Measurements from ENCODE around the gene PRM2. TPM values are rescaled to one million over a fixed set of nuclear protein-coding genes. Genes with fewer than 3 reads are reported as not detected.

PRM2 gene
- total RNA-seq, 1 experiment from 2014 or later: not detected

GRCh38 chr16:11316331-11317015, 40.2 kb upstream of the PRM2 start:
- Histone ChIP-seq H3K4me3 (ENCODE audit: low read length) (no peak overlapping the region), H2AFZ (ENCODE audit: low read length) (no peak overlapping the region)

GRCh38 chr16:11315510-11315909, 39.2 kb upstream of the PRM2 start:
- H3K4me2 ChIP-seq (ENCODE audit: low read depth, low read length, poor library complexity, severe bottlenecking): no peak overlapping the region
- no peak for DNase-seq
- no peak overlapping the region for H3K9ac ChIP-seq (ENCODE audit: low read length)
- no peaks in the 10 kb centered on the region for H3K27me3 ChIP-seq (ENCODE audit: low read length)
- H3K36me3 ChIP-seq (ENCODE audit: insufficient read depth, low read length): no peaks in the 10 kb centered on the region
- H3K9me2 ChIP-seq (replicated peaks; ENCODE audit: insufficient read depth, low read length): no peaks in the 10 kb centered on the region
- H3K4me3 ChIP-seq (ENCODE audit: low read length): no peak overlapping the region
- no peaks in the 10 kb centered on the region for H4K20me1 ChIP-seq (ENCODE audit: insufficient read depth, low read depth, low read length)
- peaks cover 20% of the 10 kb centered on the region for H3K4me1 ChIP-seq (ENCODE audit: low read length)
- H2AFZ ChIP-seq (ENCODE audit: low read length): no peak overlapping the region
- H3K27ac ChIP-seq (ENCODE audit: low read length): no peak overlapping the region
- no peaks in the 10 kb centered on the region for H3K79me2 ChIP-seq (ENCODE audit: low read length)
- H3K9me3 ChIP-seq (ENCODE audit: low read length): no peaks in the 10 kb centered on the region

More at GRCh38 chr16:11316331-11317015, 40.2 kb upstream of the PRM2 start:
- Histone ChIP-seq H3K36me3 (ENCODE audit: insufficient read depth, low read length) (no peaks in the 10 kb centered on the region), H3K9me2 (replicated peaks; ENCODE audit: insufficient read depth, low read length) (no peaks in the 10 kb centered on the region), H4K20me1 (ENCODE audit: insufficient read depth, low read depth, low read length) (no peaks in the 10 kb centered on the region), H3K9me3 (ENCODE audit: low read length) (no peaks in the 10 kb centered on the region), H3K27me3 (ENCODE audit: low read length) (no peaks in the 10 kb centered on the region), H3K9ac (ENCODE audit: low read length) (no peak overlapping the region), H3K79me2 (ENCODE audit: low read length) (no peaks in the 10 kb centered on the region), H3K27ac (ENCODE audit: low read length) (no peak overlapping the region), H3K4me1 (ENCODE audit: low read length) (peaks cover 17% of the 10 kb centered on the region), H3K4me2 (ENCODE audit: low read depth, low read length, poor library complexity, severe bottlenecking) (no peak overlapping the region)
- no peak for DNase-seq

- Histone ChIP-seq H3K27me3 (ENCODE audit: low read length) (peaks cover 2% of the 10 kb centered on the region; the same call in 1 of the 2 replicates), H3K9ac (ENCODE audit: low read length) (no peak overlapping the region), H2AFZ (ENCODE audit: low read length) (no peak overlapping the region), H3K4me1 (ENCODE audit: low read length) (peaks cover 16% of the 10 kb centered on the region), H3K36me3 (ENCODE audit: insufficient read depth, low read length) (no peaks in the 10 kb centered on the region), H4K20me1 (ENCODE audit: insufficient read depth, low read depth, low read length) (no peaks in the 10 kb centered on the region), H3K9me2 (replicated peaks; ENCODE audit: insufficient read depth, low read length) (no peaks in the 10 kb centered on the region), H3K4me2 (ENCODE audit: low read depth, low read length, poor library complexity, severe bottlenecking) (no peak overlapping the region), H3K9me3 (ENCODE audit: low read length) (no peaks in the 10 kb centered on the region), H3K4me3 (ENCODE audit: low read length) (no peak overlapping the region), H3K27ac (ENCODE audit: low read length) (no peak overlapping the region), H3K79me2 (ENCODE audit: low read length) (no peaks in the 10 kb centered on the region)
- no peak for DNase-seq
Observed at GRCh38 chr16:11314309-11314894, 38.1 kb upstream of the PRM2 start.

- no peak overlapping the region for H2AFZ ChIP-seq (ENCODE audit: low read length)
- H3K9me3 ChIP-seq (ENCODE audit: low read length): no peaks in the 10 kb centered on the region
- H3K27ac ChIP-seq (ENCODE audit: low read length): no peak overlapping the region
- peaks cover 2% of the 10 kb centered on the region; the same call in 1 of the 2 replicates for H3K27me3 ChIP-seq (ENCODE audit: low read length)
- no peaks in the 10 kb centered on the region for H3K79me2 ChIP-seq (ENCODE audit: low read length)
- no peak overlapping the region for H3K4me3 ChIP-seq (ENCODE audit: low read length)
- peaks cover 20% of the 10 kb centered on the region for H3K4me1 ChIP-seq (ENCODE audit: low read length)
- H3K36me3 ChIP-seq (ENCODE audit: insufficient read depth, low read length): no peaks in the 10 kb centered on the region
- DNase-seq: no peak
- H4K20me1 ChIP-seq (ENCODE audit: insufficient read depth, low read depth, low read length): no peaks in the 10 kb centered on the region
- H3K4me2 ChIP-seq (ENCODE audit: low read depth, low read length, poor library complexity, severe bottlenecking): no peak overlapping the region
- H3K9ac ChIP-seq (ENCODE audit: low read length): no peak overlapping the region
- no peaks in the 10 kb centered on the region for H3K9me2 ChIP-seq (replicated peaks; ENCODE audit: insufficient read depth, low read length)
Observed at GRCh38 chr16:11313493-11314308, 37.4 kb upstream of the PRM2 start.

- Histone ChIP-seq H3K79me2 (ENCODE audit: low read length) (no peaks in the 10 kb centered on the region), H3K4me2 (ENCODE audit: low read depth, low read length, poor library complexity, severe bottlenecking) (no peak overlapping the region), H3K9me2 (replicated peaks; ENCODE audit: insufficient read depth, low read length) (no peaks in the 10 kb centered on the region), H4K20me1 (ENCODE audit: insufficient read depth, low read depth, low read length) (no peaks in the 10 kb centered on the region), H2AFZ (ENCODE audit: low read length) (no peak overlapping the region), H3K27ac (ENCODE audit: low read length) (no peak overlapping the region), H3K9me3 (ENCODE audit: low read length) (no peaks in the 10 kb centered on the region), H3K4me1 (ENCODE audit: low read length) (peaks cover 28% of the 10 kb centered on the region), H3K9ac (ENCODE audit: low read length) (no peak overlapping the region), H3K36me3 (ENCODE audit: insufficient read depth, low read length) (no peaks in the 10 kb centered on the region), H3K27me3 (ENCODE audit: low read length) (peaks cover 2% of the 10 kb centered on the region; the same call in 1 of the 2 replicates), H3K4me3 (ENCODE audit: low read length) (no peak overlapping the region)
- no peak for DNase-seq
Observed at GRCh38 chr16:11312718-11313492, 36.6 kb upstream of the PRM2 start.

- Histone ChIP-seq H3K9ac (ENCODE audit: low read length) (no peak overlapping the region), H3K9me2 (replicated peaks; ENCODE audit: insufficient read depth, low read length) (no peaks in the 10 kb centered on the region), H3K4me1 (ENCODE audit: low read length) (peaks cover 28% of the 10 kb centered on the region), H3K36me3 (ENCODE audit: insufficient read depth, low read length) (no peaks in the 10 kb centered on the region), H3K4me3 (ENCODE audit: low read length) (0 out of 2 replicates have a peak overlapping the region, but pooled peaks have one; percentile 7), H3K79me2 (ENCODE audit: low read length) (no peaks in the 10 kb centered on the region), H3K9me3 (ENCODE audit: low read length) (no peaks in the 10 kb centered on the region), H3K27ac (ENCODE audit: low read length) (no peak overlapping the region), H2AFZ (ENCODE audit: low read length) (no peak overlapping the region), H3K4me2 (ENCODE audit: low read depth, low read length, poor library complexity, severe bottlenecking) (peak overlapping the region; percentile 57), H3K27me3 (ENCODE audit: low read length) (peaks cover 2% of the 10 kb centered on the region; the same call in 1 of the 2 replicates), H4K20me1 (ENCODE audit: insufficient read depth, low read depth, low read length) (no peaks in the 10 kb centered on the region)
- peak; percentile 68 for DNase-seq
Observed at GRCh38 chr16:11310997-11311561, 34.8 kb upstream of the PRM2 start.

GRCh38 chr16:11310634-11310977, 34.3 kb upstream of the PRM2 start:
- Histone ChIP-seq H3K4me1 (ENCODE audit: low read length) (peaks cover 28% of the 10 kb centered on the region), H3K79me2 (ENCODE audit: low read length) (no peaks in the 10 kb centered on the region), H3K4me2 (ENCODE audit: low read depth, low read length, poor library complexity, severe bottlenecking) (peak overlapping the region; percentile 57), H4K20me1 (ENCODE audit: insufficient read depth, low read depth, low read length) (no peaks in the 10 kb centered on the region), H3K9me2 (replicated peaks; ENCODE audit: insufficient read depth, low read length) (no peaks in the 10 kb centered on the region), H3K9ac (ENCODE audit: low read length) (no peak overlapping the region), H3K27me3 (ENCODE audit: low read length) (peaks cover 2% of the 10 kb centered on the region; the same call in 1 of the 2 replicates), H3K4me3 (ENCODE audit: low read length) (0 out of 2 replicates have a peak overlapping the region, but pooled peaks have one; percentile 7), H2AFZ (ENCODE audit: low read length) (no peak overlapping the region), H3K9me3 (ENCODE audit: low read length) (no peaks in the 10 kb centered on the region), H3K36me3 (ENCODE audit: insufficient read depth, low read length) (no peaks in the 10 kb centered on the region), H3K27ac (ENCODE audit: low read length) (no peak overlapping the region)
- DNase-seq: no peak
